Lower leg skin (tissue), 4 donors: Measurements from ENCODE around the gene TLK2. TPM values are rescaled to one million over a fixed set of nuclear protein-coding genes. Genes with fewer than 3 reads are reported as not detected.
A peak's percentile ranks its signal among the peaks of the same experiment; 100 is the strongest.
"Not testable (repeated sequence)": the region's sequence is repeated elsewhere in the genome, so short reads cannot be mapped to it uniquely, and the experiment has no call there.

Experiments
- DNase-seq, 2 donors: peaks; one replicate each; pipeline ENCODE4 v3.0.0-alpha.2; 2019; ENCODE audit warnings: low spot score in 2 of 2
- H3K4me3 ChIP-seq: fragments of 200-600 bp; sonication (generic); 2 replicates; pipeline ENCODE4 v1.5.1; 2017; ENCODE audit warnings: mild to moderate bottlenecking, low read depth; ENCODE audit not compliant: poor library complexity, severe bottlenecking
- WGBS, 2 donors: methylation state at CpG; one replicate each; pipeline ENCODE4 v1.1.5; 2018; 5-methylcytosine and 5-hydroxymethylcytosine counted together
- intact Hi-C: fragments of 100-400 bp; cut with DNase I; formaldehyde crosslinking; loops from one replicate; pipeline ENCODE4 v1.15.0; 2023; ENCODE audit warnings: low total_unique reads
- total RNA-seq, 4 donors: library from RNA; depleted of rRNA; stranded (reverse); fragments of >200 nt; gene quantifications; one replicate each; pipeline ENCODE4 v1.1.0, GENCODE V29; 2016

The TLK2 gene
- total RNA-seq, 4 donors from 2014 or later = 28.2 to 40.2 (median 36.0) TPM

DNA sequence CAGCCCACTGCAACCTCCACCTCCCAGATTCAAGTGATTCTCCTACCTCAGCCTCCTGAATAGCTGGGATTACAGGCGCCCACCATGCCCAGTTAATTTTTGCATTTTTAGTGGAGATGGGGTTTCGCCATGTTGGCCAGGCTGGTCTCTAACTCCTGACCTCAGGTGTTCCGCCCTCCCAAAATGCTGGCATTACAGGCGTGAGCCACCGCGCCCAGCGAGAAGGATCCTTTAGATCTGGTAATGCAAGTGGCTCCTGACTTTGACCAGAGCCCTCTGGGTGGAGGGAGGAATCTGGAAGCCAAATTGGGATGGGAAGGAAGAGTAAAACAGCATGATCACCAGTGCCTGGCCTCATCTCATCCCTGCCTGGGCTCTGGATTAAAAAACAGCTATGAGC lies 13.4 kb upstream of the TLK2 start:
- DNase-seq, intact Hi-C loops, H3K4me3 ChIP-seq: not testable (repeated sequence)
- WGBS, 2 donors = 97 to 99% methylated on average over 7 of the region's 7 CpGs

DNA sequence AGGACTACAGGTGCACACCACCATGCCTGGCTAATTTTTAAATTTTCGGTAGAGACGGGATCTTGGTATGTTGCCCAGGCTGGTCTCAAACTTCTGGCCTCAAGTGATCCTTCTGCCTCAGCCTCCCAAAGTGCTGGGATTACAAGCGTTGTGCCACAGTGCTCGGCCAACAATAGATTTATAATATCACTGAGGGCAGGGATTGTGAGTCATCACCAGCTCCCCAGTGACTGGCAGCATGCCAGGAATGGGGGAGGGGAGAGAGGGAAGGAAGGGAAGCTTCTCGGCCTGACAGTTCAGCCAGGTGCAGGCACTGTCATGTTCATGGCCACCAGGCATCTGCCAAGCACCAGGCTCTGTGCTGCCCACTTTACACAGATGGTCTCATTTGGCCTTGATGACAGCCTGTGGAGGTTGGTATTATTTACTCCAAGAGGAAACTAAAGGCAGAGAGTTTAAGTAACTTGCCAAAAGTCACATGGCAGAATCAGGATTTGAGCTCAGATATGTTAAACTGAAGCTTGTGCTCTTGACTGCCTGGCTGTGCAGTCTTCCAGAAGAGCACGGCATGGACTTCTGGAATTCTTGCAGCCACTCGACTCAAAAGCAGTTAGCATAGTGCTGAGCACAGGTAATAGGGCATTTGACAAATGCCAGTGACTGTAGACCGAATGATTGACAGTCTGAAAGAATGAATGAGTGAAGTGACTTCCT lies 7.8 kb upstream of the TLK2 start:
- peak; percentile 64 to 95 for DNase-seq
- intact Hi-C loops, H3K4me3 ChIP-seq: not testable (repeated sequence)
- 31 to 33% methylated on average over 6 of the region's 8 CpGs for WGBS, 2 donors

- DNase-seq, intact Hi-C loops, H3K4me3 ChIP-seq: not testable (repeated sequence)
- WGBS, 2 donors = 52 to 70% methylated on average over 9 of the region's 9 CpGs
Observed at GRCh38 chr17:62471380-62471880, 7.2 kb upstream of the TLK2 start.

DNA sequence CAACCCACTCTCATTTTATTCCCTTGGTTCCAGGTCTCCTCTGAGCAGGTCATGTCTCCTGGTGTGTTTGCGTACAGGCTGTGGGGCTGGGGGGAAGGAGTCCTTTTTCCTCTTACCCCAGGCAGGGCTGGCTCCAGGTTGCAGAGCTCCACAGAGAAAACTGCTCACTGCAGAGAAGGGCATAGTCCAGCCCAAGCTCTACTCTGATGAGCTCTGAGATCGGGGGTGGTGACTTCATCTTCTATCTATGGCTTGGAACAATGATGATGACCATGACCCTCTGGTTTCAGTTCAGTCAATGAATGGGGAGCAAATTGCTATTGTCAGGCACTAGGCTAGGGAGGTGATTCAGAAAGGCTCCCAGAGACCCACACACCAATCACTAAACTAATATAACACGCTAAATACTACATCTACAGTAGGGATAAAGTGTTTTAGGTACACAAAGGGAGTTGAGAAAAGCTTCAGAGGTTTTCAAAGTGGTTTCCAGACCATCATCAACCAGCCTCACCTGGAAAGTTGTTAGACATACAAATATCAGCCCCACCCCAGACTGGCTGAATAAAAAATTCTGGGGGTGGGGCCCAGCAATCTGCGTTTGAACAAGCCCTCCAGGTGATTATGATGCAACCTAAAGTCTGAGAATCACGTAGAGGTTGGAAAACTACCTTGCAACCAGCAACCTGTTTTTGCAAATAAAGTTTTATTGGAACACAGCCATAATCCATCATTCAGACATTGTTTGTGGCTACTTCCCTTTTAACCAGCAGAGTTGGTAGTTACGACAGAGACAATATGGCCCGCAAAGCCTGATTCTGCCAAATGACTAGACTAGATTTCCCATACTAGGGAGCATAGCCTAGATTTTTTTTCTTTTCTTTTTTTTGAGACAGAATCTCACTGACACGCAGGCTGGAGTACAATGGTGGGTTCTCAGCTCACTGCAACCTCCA lies 5.3 kb upstream of the TLK2 start:
- H3K4me3 ChIP-seq, intact Hi-C loops: not testable (repeated sequence)
- 62 to 67% methylated on average over 8 of the region's 8 CpGs for WGBS, 2 donors
- DNase-seq = peak in 1 of 2 donors; percentile 72

- H3K4me3 ChIP-seq, intact Hi-C loops: not testable (repeated sequence)
- 74 to 77% methylated on average over 8 of the region's 8 CpGs for WGBS, 2 donors
- peak in 1 of 2 donors; percentile 83 for DNase-seq
Observed at GRCh38 chr17:62477111-62477510, 1.5 kb upstream of the TLK2 start.

- intact Hi-C loops = not testable (repeated sequence)
- peak overlapping the region; percentile 58 for H3K4me3 ChIP-seq
- WGBS, 2 donors = 0 to 1% methylated on average over 13 to 27 of the region's 61 CpGs
- peak; percentile 24 to 87 for DNase-seq
Observed at GRCh38 chr17:62477718-62478408, 762 bp upstream of the TLK2 start.

GRCh38 chr17:62478880-62479638 lies 434 bp downstream of the TLK2 start:
- 0 to 8% methylated on average over 5 to 6 of the region's 84 CpGs for WGBS, 2 donors
- H3K4me3 ChIP-seq = peak overlapping the region; percentile 79
- DNase-seq = peak; percentile 30 to 83
- intact Hi-C loops = not testable (repeated sequence)

- DNase-seq = peak in 1 of 2 donors; percentile 88
- peak overlapping the region; percentile 79 for H3K4me3 ChIP-seq
- WGBS, 2 donors = 1% methylated on average over 16 to 20 of the region's 22 CpGs
- intact Hi-C loops = not testable (repeated sequence)
Observed at GRCh38 chr17:62479639-62480258, 1.1 kb downstream of the TLK2 start.

- intact Hi-C loops, DNase-seq, H3K4me3 ChIP-seq: not testable (repeated sequence)
- 93 to 95% methylated on average over 3 of the region's 3 CpGs for WGBS, 2 donors
Observed at GRCh38 chr17:62482553-62482952, 3.9 kb downstream of the TLK2 start.

- intact Hi-C loops = not testable (repeated sequence)
Observed at GRCh38 chr17:62490990-62491389, 12.4 kb downstream of the TLK2 start.

GRCh38 chr17:62493049-62493655 lies 14.5 kb downstream of the TLK2 start:
- DNase-seq, H3K4me3 ChIP-seq, intact Hi-C loops: not testable (repeated sequence)
- WGBS, 2 donors = 91 to 96% methylated on average over 5 of the region's 5 CpGs

More at GRCh38 chr17:62490990-62491389, 12.4 kb downstream of the TLK2 start:
- H3K4me3 ChIP-seq, DNase-seq: not testable (repeated sequence)
- WGBS, 2 donors = 82 to 87% methylated on average over 1 of the region's 1 CpG

- intact Hi-C loops, H3K4me3 ChIP-seq, DNase-seq: not testable (repeated sequence)
- 94 to 95% methylated on average over 7 of the region's 7 CpGs for WGBS, 2 donors
Observed at GRCh38 chr17:62494073-62494472, 15.4 kb downstream of the TLK2 start.

DNA sequence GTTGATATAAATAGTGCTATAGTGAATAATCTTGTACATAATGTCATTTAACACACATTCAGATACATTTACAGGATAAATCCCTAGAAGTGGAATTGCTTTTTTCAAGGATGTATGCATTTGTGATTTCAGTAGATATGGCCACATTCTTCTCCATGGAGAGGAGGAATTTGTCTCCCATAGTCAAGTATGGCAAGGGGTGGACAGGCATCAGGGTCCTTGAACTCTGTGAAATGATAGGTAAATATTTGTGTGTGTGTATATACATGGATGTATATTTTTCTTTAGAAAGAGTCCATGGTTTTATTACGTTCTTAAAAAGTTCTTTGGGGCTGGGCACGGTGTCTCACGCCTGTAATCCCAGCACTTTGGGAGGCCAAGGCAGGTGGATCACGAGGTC lies 17.7 kb downstream of the TLK2 start:
- DNase-seq, H3K4me3 ChIP-seq, intact Hi-C loops: not testable (repeated sequence)
- WGBS, 2 donors = 96 to 98% methylated on average over 4 of the region's 4 CpGs
